ENCODE results near the gene UBE2D1. TPM values are rescaled to one million over a fixed set of nuclear protein-coding genes. Genes with fewer than 3 reads are reported as not detected.

The UBE2D1 gene
- total and polyA plus RNA-seq, 2 of the 8 experiments (the other 6 are each of a cell fraction or from before 2014, with no cell fraction given) = 21.2 to 33.5 TPM

DNA sequence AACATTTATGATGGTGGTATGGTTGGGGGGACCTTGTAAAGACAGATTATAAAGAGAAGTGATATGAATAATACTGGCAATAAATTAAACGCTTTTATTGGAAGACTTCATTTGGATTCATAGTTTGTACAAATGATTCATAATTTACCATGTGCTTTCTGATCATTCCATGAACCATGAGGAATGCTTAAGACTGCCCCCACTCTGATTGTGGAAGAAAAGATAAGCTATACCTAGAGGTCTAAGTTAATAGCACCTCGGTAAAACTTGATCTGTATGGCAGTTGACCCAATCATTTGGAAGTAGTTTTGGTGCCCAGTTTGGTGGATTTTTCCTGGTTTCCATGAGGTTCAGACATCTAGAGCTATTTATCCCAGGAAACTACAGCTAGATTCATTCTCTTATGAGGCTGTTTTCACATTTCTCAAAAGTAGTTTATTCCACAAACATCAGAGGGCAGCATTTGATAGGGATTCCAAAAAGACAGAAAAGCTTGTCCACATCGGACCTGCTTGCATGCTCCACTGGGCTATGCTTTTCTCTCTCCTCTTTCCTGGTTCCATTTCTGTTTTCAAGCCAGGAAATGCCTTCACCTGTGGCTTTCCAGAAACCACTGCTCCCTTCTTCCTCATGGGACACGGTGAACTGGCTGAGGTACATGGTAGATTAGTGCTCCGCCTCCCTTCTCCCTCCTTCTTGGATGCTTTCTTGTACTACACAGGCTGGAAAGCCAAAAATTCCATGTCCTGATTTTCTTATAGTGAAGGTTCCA lies 79.7 kb downstream of the UBE2D1 start:
- Histone ChIP-seq H4K20me1 (replicated peaks in 1 of 2; ENCODE audit: control insufficient read depth in 1 of 2, insufficient read depth in 2 of 2, low read length in 2 of 2) (no peaks in the 10 kb centered on the region), H2BK120ac (replicated peaks; ENCODE audit: low read depth, low read length) (no peak overlapping the region), H3K79me2 (ENCODE audit: control insufficient read depth in 1 of 2, insufficient read depth in 2 of 2, low read length in 2 of 2) (no peaks in the 10 kb centered on the region), H3K56ac (replicated peaks; ENCODE audit: insufficient read length, low read depth, low read length) (no peak overlapping the region), H3K4me1 (replicated peaks in 1 of 4; ENCODE audit: control insufficient read depth in 3 of 4, insufficient read depth in 4 of 4, low read length in 3 of 4) (peaks cover 0 to 6% (median 0%) of the 10 kb centered on the region in 4 experiments; a peak in 2 of 7 replicates), H3K79me1 (ENCODE audit: low read depth, low read length) (no peaks in the 10 kb centered on the region), H3K23ac (ENCODE audit: insufficient read length) (no peak overlapping the region), H3K14ac (ENCODE audit: insufficient read length) (no peak overlapping the region), H3K27ac (ENCODE audit: low read depth, low read length) (no peak overlapping the region), H4K5ac (ENCODE audit: insufficient read length, low read depth, low read length) (no peak overlapping the region), H4K91ac (replicated peaks; ENCODE audit: insufficient read length, low read length) (no peak overlapping the region), H3K18ac (ENCODE audit: extremely low read depth, low read length) (no peak overlapping the region; the same call in 1 of the 2 replicates), H2AFZ (ENCODE audit: low read length) (no peak overlapping the region), H3K9me3 (ENCODE audit: insufficient read depth in 2 of 2, low read depth in 1 of 2, low read length in 1 of 2) (no peaks in the 10 kb centered on the region), H2AK5ac (ENCODE audit: low read depth, low read length) (no peak overlapping the region), H4K8ac (ENCODE audit: extremely low read depth, insufficient read depth, low read length) (no peak overlapping the region), H3K27me3 (replicated peaks in 1 of 4; ENCODE audit: control insufficient read depth in 3 of 4, extremely low read depth in 1 of 4, insufficient read depth in 3 of 4, low read length in 3 of 4) (no peaks in the 10 kb centered on the region), H2BK12ac (ENCODE audit: low read depth, low read length) (peak overlapping the region; percentile 60; the same call in 1 of the 2 replicates), H3K36me3 (ENCODE audit: control insufficient read depth in 2 of 4, insufficient read depth in 4 of 4, low read length in 3 of 4) (no peaks in the 10 kb centered on the region), H2BK15ac (ENCODE audit: low read length) (no peak overlapping the region), H3K23me2 (ENCODE audit: low read depth, low read length) (no peaks in the 10 kb centered on the region), H3K4me3 (ENCODE audit: extremely low read depth in 1 of 4, insufficient read depth in 2 of 4, low read depth in 3 of 4, low read length in 4 of 4) (no peak overlapping the region), H3K9ac (replicated peaks in 1 of 4; ENCODE audit: extremely low read depth in 1 of 4, low read depth in 3 of 4, low read length in 3 of 4) (no peak overlapping the region), H2BK5ac (ENCODE audit: low read depth, low read length) (no peak overlapping the region), H3K4ac (replicated peaks; ENCODE audit: insufficient read length, low read depth, low read length) (no peak overlapping the region), H3K4me2 (ENCODE audit: insufficient read depth in 1 of 2, low read depth in 2 of 2, low read length in 2 of 2) (no peak overlapping the region), H2BK20ac (ENCODE audit: low read length) (no peak overlapping the region)
- CTCF ChIA-PET (ENCODE audit: partially characterized antibody) = interaction anchor here (0.8 to 5.3 kb wide), 29 partner anchors 9 to 363 kb away, joined by 3 to 38 read pairs (median 4); partner anchors contain the start of genes CISD1 and TFAM
- POLR2A ChIA-PET (ENCODE audit: partially characterized antibody) = interaction anchor here (1.1 kb wide), 1 partner anchor 9 kb away, joined by 3 read pairs; no protein-coding TSS in a partner anchor
- FAIRE-seq (peak; percentile 28), DNase-seq (ENCODE audit: low read depth in 1 of 2, low spot score in 2 of 2) (no peak)
- 68% methylated on average over 5 of the region's 5 CpGs; no CpG with 5 or more reads in 1 of the 2 experiments for WGBS, 2 experiments (ENCODE audit: extremely low coverage in 1 of 2, insufficient coverage in 1 of 2, insufficient read length in 1 of 2, insufficient replicate concordance in 2 of 2, low coverage in 1 of 2, low lambda C conversion rate in 2 of 2, missing lambda C conversion rate in 1 of 2)
- TF ChIP-seq, protein P1, sequence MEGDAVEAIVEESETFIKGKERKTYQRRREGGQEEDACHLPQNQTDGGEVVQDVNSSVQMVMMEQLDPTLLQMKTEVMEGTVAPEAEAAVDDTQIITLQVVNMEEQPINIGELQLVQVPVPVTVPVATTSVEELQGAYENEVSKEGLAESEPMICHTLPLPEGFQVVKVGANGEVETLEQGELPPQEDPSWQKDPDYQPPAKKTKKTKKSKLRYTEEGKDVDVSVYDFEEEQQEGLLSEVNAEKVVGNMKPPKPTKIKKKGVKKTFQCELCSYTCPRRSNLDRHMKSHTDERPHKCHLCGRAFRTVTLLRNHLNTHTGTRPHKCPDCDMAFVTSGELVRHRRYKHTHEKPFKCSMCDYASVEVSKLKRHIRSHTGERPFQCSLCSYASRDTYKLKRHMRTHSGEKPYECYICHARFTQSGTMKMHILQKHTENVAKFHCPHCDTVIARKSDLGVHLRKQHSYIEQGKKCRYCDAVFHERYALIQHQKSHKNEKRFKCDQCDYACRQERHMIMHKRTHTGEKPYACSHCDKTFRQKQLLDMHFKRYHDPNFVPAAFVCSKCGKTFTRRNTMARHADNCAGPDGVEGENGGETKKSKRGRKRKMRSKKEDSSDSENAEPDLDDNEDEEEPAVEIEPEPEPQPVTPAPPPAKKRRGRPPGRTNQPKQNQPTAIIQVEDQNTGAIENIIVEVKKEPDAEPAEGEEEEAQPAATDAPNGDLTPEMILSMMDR (IDR thresholded peaks at IDR 0.05; ENCODE audit: control extremely low read depth in 1 of 3, insufficient read depth in 1 of 3, low read depth in 1 of 3, low read length in 3 of 3) = peak in 2 of 3 experiments; percentile 37 to 42; a peak in 2 of 4 replicates
- TF ChIP-seq EGR1 (IDR thresholded peaks at IDR 0.05; ENCODE audit: borderline replicate concordance, low read depth, low read length) (no peak), RAD21 (IDR thresholded peaks at IDR 0.05 in 1 of 2, conservative IDR thresholded peaks at IDR 0.05 in 1 of 2; ENCODE audit: low read depth in 2 of 2, low read length in 2 of 2) (peak; percentile 80 to 82)

Data from H1 (cell line).